NCI-H1092 treated with DMSO at 0.1 percent for 48 hours (cell line): ENCODE results near the gene CDX2.

Experiments used
- DNase-seq: peaks from one replicate; lab custom pipeline; 2025; lab: John Stamatoyannopoulos, UW

Gene CDX2

DNA sequence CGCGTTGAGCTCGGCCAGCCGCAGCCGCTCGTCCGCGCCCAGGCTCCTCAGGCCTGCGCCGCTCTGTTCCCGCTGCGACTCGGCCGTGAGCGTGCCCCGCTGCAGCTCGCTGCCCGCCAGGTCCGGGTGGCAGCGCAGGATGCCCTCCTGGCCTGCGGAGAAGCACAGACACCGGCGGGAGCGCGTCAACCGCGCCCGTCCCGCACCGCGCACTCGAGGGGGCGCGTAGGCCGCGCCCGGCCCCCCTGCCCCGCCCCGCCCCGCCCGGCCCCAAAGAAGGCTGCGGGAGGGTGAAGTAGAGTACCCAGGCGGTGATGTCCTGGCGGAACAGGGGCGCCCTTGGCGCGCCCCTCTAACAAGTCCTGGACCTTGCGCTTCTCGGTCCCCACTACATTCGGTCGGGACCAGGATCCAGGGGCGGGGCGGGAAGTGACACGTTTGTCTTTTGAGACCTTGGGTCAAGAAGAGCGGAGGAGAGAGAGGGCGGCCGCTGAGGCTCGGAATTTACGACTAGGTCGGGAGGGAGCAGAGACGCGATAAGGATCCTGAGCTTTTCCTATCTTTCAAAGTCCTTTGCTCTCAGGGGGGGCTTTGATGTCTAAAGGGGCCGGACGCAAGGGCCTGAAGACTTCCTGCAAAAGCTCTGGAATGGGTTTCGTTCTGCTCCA is 9.3 kb upstream of the CDX2 start:
- DNase-seq: no peak

DNA sequence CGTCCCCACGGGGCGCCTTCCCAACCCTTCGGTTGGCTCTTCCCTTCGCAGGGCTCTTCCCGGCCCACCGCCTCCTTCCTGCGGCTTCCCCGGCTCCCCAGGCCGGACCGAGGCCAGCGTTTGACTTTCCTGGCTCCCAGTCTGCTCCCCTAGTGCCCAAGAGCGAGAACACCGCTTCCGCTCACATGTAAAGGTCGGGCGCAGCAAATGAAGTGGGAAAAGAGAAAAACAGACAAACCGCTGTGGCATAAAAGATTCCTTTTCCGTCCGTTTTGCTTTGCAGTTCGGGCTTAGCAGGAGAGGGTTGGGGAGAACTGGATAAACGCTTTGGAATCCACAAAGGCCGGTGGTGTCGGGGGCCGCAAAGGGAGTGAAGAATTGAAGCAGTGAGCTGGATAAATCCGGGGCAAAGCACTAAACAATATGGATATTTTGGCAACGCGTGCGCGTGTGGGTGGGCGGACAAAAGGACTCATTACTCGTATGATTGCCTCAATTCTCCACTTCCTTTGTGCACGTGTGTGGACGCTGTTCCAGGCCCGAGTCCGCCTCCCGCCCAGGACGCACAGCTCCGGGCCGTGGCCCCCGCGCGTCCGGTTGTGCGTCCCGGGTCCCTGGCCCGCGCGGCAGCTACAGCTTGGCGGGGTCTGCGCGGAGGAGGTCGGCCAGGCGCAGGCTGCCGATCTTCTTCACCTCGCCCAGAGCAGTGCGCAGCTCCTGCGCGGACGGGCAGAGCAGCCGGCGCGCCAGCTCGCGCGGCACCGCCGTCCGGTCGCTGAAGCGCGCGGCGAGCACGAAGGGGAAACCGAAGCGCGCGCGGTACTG is 8.6 kb upstream of the CDX2 start:
- DNase-seq: no peak

DNA sequence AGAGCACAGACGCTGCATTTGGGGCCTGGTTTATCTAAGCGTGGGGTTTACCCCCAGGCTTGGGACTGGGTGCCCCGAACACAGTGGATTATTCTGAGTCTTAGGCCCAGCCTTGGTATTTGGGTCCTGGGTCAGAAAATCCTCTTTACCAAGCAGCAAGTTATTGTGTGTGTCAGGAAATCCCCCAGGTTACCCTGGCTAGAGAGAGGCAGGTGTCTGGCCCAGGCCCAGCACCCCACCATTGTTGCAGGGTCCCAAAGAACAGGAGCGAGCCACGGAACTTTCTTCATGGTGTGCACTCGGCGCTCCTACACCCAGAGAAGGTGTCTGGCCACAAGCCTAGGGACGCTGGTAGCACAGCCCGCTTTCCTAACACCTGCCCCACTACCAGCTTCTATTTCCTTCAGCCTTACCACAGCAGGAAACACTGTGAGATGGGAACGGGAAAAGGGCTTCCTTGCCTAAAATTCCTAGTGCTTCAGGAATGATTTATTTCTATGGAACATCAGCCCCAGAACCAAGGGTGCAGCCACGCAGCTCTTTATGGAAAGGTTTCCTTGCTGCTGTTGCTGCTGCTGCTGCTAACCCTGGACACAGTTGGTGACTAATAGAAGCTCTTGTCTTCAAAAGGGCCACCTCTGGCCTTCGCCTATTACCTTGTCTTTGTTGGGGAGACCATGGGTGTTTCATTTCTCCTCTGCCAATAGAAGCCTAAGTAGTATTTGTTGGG is 7.4 kb upstream of the CDX2 start:
- DNase-seq: no peak

DNA sequence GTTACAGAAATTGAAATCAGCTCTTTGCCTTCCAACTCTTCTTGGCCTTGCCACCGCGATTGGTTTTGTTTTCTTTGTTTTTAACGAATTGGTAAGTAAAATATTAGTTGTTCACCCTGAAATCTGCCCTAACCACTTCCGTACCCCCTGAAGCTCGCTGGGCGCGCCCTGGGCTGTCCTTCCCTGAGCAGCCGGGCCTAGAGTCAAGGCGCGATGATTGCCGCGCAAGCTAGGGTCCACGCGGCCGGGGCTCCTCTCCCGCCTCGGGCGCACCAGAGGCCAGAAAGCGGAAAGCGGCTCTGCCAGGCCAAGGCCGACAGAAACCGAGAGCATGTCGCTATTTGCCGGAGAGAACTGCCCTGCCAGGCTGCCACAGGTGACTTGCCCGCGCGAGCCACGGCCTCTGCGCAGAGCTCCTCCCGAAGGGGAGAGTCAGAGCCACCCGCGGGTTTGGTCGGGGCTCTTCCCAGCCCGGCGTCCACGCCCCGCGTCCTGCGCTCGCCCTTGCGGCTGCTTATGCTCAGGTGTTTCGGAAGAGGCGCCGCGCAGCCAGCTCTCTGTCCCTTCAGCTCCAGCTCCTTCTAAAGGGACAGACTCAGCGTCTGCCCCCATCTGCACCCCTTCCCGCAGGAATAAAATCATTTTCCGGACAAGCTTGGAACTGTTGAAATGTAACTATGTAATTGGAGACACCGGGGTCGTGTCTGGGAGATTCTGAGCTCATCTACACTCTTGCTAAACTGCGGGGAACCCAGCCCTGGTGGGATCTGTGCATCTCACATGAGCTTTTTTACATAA is 6.6 kb upstream of the CDX2 start:
- DNase-seq: no peak

GRCh38 chr13:27973961-27974662 is 5.0 kb upstream of the CDX2 start:
- DNase-seq: no peak

GRCh38 chr13:27973291-27973690 is 4.2 kb upstream of the CDX2 start:
- DNase-seq: no peak

DNA sequence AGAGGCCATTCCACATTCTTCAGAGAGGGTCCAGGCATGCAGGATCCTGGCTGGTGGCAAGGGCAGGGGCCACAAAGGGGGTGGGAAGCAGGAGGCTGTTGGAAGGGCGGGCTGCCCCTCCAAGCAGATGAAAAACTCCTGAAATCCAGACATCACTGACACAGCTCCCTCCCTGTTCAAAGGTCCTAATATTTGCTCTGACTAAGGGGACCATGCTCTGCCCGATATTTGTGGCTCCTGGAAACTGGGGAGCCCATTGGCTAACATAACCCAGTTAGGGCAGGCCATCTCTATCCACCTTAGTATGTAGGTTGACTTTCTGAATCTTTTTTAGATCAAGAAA is 3.3 kb upstream of the CDX2 start:
- no peak for DNase-seq

DNA sequence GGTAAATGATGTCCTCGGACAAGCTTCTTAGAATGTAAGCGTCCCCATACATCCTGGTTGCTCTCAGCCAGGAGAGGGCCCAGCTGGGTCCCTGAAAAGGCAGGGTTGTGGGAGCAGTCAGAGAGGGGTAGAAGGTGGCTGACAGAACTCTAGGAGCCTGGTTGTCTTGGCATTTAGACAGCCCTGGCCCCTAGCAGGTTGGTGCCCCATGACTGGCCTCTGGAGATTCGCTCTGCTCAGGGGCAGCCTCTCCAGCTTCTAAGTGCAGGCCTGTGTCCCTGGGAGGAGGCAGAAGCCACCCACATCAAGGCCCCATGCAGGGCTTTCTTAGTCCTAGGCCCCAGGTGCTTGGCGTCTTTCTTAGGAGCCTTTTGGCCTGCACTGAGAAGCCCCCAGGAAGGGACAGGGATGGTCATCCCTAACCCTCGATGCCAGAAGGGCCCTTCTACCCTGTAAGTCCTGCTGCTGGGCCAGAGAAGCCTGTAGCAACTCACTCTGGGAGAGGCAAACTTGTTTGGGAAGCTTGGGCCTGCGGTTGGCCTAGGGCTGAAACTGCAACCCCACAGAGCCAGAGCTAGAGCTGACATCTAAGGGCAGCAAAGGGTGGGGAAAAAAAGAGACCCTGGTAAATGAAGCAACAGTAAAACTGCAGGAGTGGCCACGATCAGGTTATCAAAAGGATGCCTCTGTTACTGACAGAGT is 2.8 kb upstream of the CDX2 start:
- no peak for DNase-seq

GRCh38 chr13:27971236-27971645 is 2.1 kb upstream of the CDX2 start:
- DNase-seq: no peak

GRCh38 chr13:27970382-27971235 is 1.5 kb upstream of the CDX2 start:
- DNase-seq: no peak

- no peak for DNase-seq
Measured at GRCh38 chr13:27969866-27970229, 733 bp upstream of the CDX2 start.

DNA sequence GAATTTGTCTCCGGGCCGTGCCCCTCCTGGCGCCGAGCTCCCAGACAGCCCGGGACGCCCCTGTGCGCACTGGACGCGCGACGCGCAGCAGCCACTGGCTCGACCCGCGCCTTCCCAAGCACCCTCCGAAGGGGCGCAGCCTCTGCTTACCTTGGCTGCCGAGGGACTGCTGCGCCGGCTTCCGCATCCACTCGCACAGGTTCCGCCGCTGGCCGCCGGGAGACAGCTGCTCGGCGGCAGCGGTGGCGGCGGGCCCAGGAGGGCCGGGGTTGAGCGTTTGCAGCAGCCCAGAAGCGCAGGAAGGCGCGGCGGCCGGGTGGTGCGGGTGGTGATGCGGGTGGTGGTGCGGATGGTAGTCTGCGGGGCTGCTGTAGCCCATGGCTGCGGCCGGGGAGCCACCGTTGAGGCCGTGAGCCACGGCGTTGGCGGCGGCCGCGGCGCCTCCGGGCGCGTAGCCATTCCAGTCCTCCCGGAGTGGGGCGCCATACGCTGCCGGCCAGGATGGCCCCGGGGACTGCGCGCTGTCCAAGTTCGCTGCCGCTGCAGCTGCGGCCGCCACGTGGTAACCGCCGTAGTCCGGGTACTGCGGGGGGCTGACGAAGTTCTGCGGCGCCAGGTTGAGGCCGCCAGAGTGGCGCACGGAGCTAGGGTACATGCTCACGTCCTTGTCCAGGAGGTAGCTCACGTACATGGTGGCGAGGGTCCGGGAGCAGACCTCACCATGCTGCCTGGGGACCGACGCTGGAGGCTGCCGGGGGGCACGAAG is 616 bp downstream of the CDX2 start:
- DNase-seq: peak; percentile 26

- no peak for DNase-seq
Measured at GRCh38 chr13:27967736-27968315, 1.3 kb downstream of the CDX2 start.

GRCh38 chr13:27967203-27967735 is 1.8 kb downstream of the CDX2 start:
- no peak for DNase-seq

DNA sequence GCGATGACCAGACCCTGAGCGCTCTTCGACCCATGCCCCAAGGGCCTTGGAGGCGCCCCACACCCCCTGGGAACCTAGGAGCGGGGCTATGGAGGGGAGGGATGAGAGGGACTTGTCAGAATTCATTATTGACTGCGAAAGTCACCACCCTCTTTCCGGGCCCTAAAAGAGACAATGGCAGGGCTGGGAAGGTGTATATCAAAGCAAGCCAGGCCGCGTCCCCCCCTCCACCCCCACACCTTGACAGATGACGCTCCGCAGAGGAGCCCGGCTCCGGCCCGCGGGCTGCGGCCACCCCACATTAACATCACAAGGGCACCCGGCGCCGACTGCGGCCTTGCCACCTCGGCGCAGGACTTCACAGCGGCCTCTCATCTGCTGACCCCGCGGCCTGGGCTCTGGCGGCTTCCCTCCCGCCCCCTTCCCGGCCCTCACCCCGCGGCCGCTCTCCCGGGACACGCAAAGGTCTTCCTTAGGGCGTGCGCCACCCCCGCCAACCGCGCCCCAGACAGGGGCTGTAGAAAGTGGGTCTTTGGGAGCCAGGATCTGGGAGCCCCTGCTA is 2.4 kb downstream of the CDX2 start:
- no peak for DNase-seq

GRCh38 chr13:27965740-27966640 is 3.1 kb downstream of the CDX2 start:
- no peak for DNase-seq

- no peak for DNase-seq
Measured at GRCh38 chr13:27965343-27965739, 3.8 kb downstream of the CDX2 start.
